TTC549 (cell line): ENCODE measurements around the gene KCNH6.
A peak's percentile ranks its signal among the peaks of the same experiment; 100 is the strongest.

Source experiments
- FAIRE-seq: peaks from 2 replicates; lab custom pipeline; 2012; peaks lifted over from hg19 to GRCh38; lab: Jason Lieb, UNC

Gene KCNH6

GRCh38 chr17:63534078-63534570 lies 11.0 kb downstream of the KCNH6 start:
- FAIRE-seq, result no peak

- FAIRE-seq, result no peak
Measured at GRCh38 chr17:63534816-63535455, 11.8 kb downstream of the KCNH6 start.

- no peak for FAIRE-seq
Measured at GRCh38 chr17:63535640-63536039, 12.5 kb downstream of the KCNH6 start.

GRCh38 chr17:63537001-63537400 lies 13.8 kb downstream of the KCNH6 start:
- FAIRE-seq, result no peak

GRCh38 chr17:63537991-63538692 lies 15.0 kb downstream of the KCNH6 start:
- no peak for FAIRE-seq

- no peak for FAIRE-seq
Measured at GRCh38 chr17:63538693-63539595, 15.8 kb downstream of the KCNH6 start.

GRCh38 chr17:63540590-63540989 lies 17.4 kb downstream of the KCNH6 start:
- no peak for FAIRE-seq

- FAIRE-seq, result no peak
Measured at GRCh38 chr17:63542218-63542545, 19.0 kb downstream of the KCNH6 start.

GRCh38 chr17:63542942-63543821 lies 20.0 kb downstream of the KCNH6 start:
- FAIRE-seq, result no peak

- FAIRE-seq, result no peak
Measured at GRCh38 chr17:63543822-63544420, 20.8 kb downstream of the KCNH6 start.

- no peak for FAIRE-seq
Measured at GRCh38 chr17:63544467-63545301, 21.5 kb downstream of the KCNH6 start.

- no peak for FAIRE-seq
Measured at GRCh38 chr17:63546308-63547082, 23.3 kb downstream of the KCNH6 start.

GRCh38 chr17:63547083-63547523 lies 23.9 kb downstream of the KCNH6 start:
- FAIRE-seq, result no peak

GRCh38 chr17:63549289-63549945 lies 26.3 kb downstream of the KCNH6 start:
- FAIRE-seq, result no peak

GRCh38 chr17:63549946-63550816 lies 27.0 kb downstream of the KCNH6 start, which contains the start of gene DCAF7:
DCAF7 (plus strand) TSS chr17:63550477; CDS start chr17:63550678, 201 bp downstream.
- FAIRE-seq, result peak; percentile 94

- FAIRE-seq, result no peak
Measured at GRCh38 chr17:63550817-63551639, 27.9 kb downstream of the KCNH6 start.

- no peak for FAIRE-seq
Measured at GRCh38 chr17:63552211-63552610, 29.1 kb downstream of the KCNH6 start.
